DMS53 treated with DMSO at 0.1 percent for 48 hours (cell line): Measurements from ENCODE around the gene AKR7A2.

Source experiments
- DNase-seq: peaks from one replicate; lab custom pipeline; 2025; ENCODE audit not compliant: unreplicated experiment; lab: John Stamatoyannopoulos, UW

The AKR7A2 gene

GRCh38 chr1:19343617-19344350 is 31.8 kb upstream of the AKR7A2 start:
- DNase-seq, result no peak

DNA sequence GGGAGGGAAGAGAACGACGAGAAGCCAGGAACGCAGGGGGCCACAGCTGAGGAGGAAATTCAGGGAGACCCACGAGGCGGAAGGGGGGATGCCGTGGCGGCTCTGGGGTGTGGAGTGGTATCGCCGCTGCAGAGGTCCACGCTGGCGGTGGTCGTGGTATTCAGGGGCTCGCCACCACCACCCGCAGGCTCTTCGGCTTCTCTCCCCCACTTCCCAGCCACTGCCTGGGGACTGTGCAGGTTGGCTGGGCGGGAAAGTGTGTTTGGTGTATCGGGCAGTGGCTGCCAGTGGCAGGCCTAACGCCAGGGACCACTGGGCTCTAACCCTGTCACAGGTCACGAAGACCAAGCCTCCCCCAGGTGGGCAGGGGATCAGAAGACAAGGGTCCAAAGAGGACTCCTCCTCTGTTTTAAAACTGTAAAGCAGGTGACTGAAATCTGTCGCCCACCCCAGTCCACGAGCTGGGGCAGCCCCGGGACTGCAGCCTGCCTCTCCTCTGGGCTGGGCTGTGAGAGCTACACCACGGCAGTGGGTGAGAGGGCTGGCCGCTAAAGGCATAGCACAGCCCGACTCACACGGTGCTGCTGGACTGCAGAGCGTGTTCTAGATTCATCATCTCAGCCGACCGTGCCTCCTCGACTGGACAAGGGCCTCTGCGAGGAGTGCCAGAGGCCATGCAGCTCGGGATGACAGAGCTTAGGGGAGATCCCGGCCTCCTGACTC is 31.1 kb upstream of the AKR7A2 start:
- no peak for DNase-seq

DNA sequence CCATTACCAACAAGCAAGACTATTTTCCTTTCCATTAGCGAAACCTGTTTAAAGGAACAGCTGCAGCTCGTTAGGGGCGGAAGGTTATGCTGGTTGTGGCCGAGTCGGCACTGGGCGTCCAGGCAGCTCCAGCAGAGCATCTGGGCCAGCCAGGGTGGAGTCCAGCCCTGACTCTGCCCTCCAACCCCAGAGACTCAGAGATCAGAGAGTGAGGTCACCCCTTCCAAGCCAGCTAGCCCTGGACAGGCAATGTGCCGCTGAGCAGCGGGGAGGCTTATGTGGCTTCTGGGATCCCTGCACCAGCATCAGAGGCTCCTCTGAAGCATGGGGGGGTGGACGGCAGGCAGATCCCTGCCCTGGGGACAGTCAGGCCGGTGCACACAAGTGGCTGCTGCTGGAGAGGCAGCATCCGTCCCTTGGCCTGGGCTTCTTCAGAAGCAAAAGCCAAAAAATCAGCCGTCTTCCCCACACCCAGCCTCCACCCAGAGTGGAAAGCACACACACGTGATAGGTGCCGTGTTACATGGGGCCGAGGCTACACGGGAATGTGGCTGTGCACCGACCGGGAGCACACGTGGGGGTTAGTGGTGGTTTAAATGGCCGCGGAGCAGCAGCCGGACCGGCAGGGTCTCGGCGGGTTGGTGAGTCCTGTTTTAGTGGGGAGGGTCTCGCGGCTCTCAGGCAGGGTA is 30.3 kb upstream of the AKR7A2 start:
- DNase-seq, result no peak

DNA sequence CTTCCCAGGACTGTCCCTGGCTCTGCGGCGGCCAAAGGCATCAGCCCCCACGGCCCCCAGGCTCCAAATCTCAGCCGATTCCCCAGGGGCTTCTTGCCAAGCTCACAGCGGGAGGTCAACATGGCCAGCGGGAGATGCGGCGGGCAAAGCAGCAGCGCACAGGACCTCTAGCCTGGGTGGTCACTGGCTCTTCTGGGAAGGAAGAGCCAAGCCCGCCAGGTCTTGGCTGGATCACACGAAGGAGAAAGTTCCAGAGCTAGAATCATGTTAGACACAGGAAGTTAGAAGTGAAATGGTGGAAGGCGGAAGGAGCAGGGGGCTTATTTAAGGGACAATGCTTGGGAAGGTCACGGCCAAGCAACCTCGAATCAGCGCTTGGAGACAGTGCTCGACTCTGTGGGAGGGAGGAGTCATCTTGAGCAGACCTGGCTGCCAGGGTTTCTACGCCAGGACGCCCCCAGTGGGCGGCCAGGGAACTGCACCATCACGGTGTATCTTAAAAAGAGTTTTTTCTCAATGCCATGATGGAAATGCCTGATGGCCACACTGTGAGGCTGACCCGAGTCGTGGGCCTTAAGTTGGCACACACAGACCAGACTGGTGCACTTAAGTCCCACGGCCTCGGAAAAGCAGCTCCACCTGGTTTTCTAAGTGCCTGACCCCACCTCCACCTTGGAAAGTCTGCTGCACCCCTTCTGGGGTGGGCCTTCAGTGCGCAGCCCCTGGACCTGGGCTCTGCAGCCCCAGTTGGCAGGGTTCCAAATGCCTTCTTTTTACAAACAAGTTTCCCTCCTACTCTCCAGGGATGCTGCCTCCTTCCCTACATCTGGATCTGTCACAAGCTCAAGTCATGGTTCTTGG is 29.5 kb upstream of the AKR7A2 start:
- DNase-seq, result peak; percentile 53

DNA sequence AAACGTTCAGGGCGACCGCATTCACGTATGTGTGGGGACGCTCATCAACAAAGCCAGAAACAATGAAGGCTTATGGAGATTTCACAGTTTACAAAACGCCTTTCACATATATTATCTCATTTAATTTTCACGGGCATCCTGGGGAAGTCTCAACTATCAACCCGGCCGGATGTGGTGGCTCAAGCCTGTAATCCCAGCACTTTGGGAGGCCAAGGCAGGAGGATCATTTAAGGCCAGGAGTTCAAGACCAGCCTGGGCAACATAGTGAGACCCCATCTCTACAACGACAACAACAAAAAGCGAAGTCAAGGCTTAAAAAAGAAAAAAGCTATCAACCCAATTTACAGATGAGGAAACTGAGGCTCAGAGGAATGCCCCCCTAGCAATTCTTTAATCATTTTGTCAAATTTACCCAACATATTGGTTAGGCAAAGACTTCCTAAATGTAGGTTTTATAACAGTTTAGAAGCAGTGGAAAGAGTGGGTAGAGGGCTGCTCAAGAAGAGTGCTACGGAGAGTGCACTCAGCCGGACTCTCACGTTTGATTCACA is 28.5 kb upstream of the AKR7A2 start:
- no peak for DNase-seq

DNA sequence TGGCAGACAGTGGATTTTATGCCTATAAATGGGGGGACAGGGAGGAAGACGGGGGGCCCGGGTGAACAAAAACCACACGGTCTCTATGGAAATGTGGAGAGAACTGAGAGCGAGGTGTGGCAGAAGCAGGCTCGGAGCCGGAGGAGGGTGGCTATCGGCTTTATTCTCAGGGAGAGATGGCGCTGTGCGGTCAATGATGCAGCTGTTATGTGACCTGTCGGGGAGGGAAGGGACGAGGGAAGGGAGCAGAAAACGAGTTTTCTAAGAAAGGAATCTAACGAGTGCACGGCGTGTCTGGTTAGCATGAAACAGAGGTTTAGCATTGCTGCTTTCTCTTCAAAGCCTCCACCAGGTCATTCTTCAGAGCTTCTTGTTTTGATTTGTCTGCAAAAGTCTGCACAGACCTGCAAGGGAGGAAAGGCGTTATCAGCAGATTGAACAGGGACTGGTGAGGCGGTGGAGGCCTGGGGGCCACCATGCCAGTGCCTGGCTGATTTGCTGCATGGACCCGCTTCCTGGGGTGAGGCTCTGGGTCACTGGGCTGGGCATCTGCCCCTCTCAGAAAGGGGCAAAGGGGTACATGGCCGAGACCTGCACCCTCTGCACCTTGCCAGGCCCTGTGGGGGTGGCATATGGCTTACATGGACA is 27.4 kb upstream of the AKR7A2 start:
- DNase-seq, result no peak

DNA sequence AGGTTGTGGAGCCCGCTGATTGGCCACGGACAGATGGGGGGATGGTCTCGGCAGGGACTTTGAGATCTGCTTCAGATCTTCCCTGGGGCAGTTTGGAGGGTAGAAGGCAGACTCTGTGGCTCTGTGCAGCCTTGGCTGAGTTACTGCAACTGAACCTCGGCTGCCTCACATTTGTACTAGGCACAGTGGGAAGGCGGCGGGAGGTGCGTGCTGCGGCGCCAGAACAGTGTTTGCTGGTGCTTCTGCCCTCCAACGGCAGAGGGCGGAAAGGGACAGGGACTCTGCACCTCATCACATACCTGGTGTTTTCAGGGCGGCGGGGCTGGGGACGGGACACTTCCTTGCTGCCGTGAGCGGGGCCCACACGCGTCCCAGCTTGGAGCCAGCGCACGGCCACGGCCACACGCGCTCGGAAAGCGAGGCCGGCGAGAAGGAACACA is 26.4 kb upstream of the AKR7A2 start:
- DNase-seq, result no peak

- DNase-seq, result no peak
Observed at GRCh38 chr1:19337289-19337688, 25.3 kb upstream of the AKR7A2 start.

DNA sequence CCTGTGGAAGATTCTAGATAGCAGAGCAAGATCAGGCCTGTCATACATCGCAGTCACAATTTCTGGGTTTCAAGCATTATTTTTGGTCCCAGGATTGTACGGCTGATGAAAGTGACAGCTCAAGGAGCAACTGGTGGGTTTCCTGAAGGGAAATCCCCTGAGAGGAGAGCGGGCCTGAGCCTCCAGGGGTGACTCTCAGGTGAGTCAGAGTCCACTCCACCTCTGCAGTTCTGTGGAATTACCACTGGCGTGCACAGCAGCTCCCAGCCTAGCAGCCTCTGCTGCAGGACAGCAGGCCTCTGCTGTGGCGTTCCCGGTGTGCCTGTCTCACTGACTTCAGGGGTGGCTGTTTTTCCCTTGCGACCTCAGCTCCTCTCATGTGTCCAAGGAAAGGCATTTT is 24.6 kb upstream of the AKR7A2 start:
- no peak for DNase-seq

DNA sequence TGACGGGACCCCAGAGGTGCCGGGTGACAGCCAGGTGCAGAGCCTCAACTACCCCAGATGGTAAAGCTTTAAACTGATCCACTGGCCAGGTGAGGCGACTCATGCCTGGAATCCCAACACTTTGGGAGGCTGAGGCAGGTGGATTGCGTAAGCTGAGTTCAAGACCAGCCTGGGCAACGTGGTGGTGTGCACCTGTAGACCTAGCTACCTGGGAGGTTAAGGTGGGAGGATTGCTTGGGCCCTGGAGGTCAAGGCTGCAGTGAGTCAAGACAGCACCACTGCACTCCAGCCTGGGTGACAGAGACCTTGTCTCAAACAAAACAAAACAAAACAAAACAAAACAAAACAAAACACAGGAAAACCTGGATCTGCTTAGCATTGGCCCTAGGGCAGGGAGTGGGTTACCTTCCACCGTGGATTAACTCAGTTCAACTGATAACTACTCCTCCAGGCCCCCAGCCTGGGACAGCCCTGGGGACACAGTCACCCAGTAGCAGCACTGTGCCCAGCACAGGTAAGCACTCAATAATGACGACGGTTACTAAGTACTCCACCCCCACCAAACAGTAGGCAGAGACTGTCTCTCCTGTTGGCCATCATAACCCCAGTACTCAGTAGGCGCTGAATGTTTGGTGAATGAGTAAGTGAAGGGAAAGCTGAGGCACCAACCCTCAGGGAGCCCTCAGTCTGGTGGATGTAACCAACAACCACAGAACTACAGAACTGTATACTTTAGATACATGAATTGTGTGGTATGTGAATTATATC is 21.8 kb upstream of the AKR7A2 start:
- no peak for DNase-seq

DNA sequence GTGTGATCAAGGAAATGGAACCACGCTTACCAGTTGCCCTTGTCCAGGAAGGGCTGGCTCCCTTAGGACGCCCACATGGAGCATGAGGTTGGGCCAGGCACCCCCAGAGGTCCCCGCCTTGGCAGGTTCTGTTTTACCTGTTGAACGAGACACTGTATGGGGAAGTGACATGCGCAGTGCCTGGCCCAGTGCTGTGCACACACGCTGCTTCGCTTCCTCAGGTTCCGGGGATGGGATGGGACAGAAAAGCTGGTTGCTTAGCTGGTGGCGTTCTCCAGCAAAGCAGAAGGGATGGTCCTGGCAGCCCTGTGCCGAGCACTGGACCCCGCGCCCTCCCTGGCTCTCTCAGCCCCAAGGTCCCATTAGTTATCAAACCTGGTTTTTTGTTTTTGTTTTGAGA is 20.9 kb upstream of the AKR7A2 start:
- DNase-seq, result no peak

DNA sequence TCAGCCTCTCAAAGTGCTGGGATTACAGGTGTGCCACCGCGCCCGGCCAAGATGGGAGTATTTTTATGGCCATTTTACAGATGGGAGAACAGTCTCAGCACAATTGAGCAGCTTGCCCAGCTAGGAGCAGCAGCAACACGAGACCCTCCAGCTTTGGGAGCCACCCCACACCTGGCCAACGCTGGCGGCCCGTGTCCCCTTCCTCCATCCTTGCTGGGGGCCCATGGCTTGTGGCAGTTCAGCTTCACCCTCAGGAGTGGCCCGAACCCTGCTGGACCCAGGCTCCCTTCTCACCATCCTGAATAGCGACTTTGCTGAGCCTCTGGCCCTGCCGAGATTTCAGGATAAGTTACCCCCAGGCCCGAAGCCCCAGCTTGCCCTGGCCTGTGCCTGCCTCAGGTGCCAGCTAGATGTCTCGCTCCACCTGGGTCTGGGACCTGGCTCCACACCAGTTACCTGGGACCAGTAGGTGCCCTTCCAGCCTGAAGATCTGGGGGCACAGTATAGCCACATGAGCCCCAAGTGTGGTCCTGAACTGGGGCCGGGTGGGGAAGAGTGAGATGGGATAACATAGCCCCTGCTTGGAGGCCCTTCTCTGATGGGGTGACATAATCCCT is 19.4 kb upstream of the AKR7A2 start:
- DNase-seq, result no peak

- no peak for DNase-seq
Observed at GRCh38 chr1:19330449-19331135, 18.6 kb upstream of the AKR7A2 start.

- no peak for DNase-seq
Observed at GRCh38 chr1:19329611-19330010, 17.7 kb upstream of the AKR7A2 start.

DNA sequence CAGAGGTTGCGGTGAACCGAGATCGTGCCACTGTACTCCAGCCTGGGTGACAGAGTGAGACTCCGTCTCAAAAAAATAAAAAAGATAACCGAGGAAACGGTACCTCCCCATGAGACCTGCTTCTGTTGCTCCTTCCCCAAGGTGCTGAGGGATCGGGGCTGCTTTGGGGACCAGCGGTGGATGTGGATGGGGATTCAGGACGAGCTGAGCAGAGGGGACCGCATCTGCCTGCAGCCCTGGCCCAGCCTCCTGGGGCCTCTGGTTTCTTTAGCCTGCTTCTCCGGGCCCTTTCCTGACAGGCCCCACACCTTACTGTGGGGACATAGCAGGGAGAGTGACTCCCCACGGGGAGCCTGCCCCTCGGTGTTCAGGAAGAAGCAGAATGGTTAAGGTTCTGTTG is 17.2 kb upstream of the AKR7A2 start:
- DNase-seq, result no peak

GRCh38 chr1:19328486-19328885 is 16.5 kb upstream of the AKR7A2 start:
- DNase-seq, result no peak

- DNase-seq, result no peak
Observed at GRCh38 chr1:19327736-19328135, 15.8 kb upstream of the AKR7A2 start.

- DNase-seq, result no peak
Observed at GRCh38 chr1:19327301-19327700, 15.4 kb upstream of the AKR7A2 start.

GRCh38 chr1:19326748-19327065 is 14.8 kb upstream of the AKR7A2 start:
- no peak for DNase-seq
